LoVo (cell line): ENCODE measurements around the gene ASB2.
A peak's percentile ranks its signal among the peaks of the same experiment; 100 is the strongest.

ENCODE experiments used
- DNase-seq: peaks from one replicate; pipeline ENCODE4 v3.0.0-alpha.2; 2016; ENCODE audit warnings: low spot score

Gene ASB2

DNA sequence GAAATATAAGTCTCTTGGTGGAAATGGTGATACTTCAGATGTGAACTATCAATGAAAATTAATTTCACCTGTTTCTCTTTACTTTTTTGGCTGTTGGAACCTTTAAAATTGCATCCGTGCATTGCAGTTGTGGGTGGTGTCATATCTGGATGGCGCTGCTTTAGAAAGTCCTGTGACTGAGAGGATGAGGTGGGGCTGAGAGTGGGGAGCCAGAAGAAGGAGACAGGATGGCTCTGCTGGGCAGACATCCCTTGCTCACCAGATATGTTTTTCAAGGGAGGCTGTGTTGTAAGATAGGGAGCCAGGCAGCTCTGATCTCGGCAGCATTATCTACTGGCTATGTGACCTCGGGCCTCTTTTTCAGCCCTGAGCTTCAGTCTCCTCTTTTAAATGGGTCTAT is 12.7 kb downstream of the ASB2 start:
- DNase-seq = no peak

DNA sequence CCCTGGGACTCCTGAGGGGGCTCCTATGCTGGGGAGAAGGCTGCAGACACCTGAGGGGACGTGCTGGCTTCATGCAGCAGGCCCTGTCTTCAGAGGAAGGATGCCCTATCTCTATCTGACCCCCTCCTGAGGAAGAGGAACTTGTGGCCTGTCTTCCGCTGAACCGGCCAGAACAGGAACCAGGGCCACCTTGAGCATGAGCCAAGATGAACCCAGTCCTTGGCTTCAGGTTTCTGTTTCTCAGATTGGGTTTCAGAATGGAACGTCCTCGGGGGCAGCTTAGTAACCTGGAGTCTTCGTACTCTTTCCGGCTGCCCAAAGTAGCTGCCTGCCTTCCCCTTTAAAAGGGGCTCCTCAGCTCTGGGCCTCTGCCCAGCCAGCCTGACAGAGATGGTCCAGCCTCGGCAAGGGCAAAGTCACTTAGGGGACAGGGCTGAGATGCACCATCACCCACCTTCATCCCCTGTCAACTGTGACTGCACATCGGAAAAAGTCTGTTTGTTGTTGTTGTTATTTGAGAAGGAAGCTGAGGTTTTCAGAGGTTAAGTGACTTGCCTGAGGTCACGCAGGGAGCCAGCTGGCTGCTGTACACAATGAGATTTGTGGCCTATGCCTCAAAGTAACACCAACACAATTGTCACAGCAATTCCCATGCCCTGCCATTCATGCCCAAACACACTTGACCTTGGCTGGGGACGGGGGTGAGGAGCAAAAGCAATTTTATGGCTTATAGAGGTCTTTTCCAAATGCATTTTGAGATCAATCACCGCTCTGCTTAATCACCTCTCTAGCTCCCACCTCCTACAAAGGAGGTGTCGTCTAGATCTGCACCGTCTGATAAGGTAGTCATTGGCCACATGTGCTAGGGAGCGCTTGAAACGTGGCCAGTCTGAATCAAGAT is 13.4 kb downstream of the ASB2 start:
- no peak for DNase-seq

DNA sequence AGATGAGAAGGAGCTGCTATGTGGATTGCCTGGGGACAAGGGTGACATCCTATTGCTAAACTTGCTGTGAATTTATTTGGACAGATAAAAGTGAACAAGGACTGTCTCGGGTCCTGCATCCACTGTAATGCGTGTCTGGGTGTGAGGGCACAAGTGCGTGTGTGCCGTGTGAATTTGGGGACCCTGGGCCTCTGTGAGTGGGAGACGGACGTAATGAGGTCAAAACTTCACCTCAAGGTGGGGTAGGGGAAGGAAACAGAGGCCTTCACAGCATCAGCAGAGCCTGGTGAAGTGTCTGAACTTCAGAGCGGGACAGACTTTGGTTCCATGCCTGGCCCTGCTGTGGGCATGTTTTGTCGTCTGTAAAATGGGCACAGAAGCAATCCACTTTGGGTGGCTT is 14.8 kb downstream of the ASB2 start:
- no peak for DNase-seq

DNA sequence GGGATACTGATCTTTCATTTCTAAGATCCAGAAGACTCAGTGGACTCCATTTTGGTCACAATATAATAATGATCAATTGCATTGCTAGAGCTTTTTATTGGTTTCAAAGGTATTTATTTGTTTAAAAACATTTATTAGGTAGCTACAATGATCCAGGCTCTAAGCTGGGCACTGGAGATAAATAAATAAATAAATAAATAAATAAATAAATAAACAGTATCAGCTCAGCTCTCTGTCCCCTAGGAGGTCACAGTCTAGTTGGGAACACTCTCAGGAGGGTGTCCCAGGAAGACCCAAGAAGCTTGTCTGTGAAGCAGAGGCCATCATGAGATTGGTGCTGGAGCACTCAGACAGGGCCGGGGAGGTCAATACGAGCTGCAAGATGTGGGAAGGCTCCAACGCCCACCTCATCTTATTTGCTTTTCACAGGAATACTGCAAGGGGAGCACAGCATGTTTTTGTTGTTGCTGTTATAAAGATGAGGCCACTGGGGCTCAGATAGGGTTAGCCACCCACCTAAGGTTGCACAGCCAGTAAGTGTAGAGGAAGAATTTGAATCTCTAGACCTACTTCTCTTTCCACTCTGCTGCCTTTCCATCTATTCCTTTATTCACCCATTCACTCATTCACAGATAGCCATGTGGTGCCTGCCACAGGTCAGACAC is 15.5 kb downstream of the ASB2 start:
- no peak for DNase-seq

DNA sequence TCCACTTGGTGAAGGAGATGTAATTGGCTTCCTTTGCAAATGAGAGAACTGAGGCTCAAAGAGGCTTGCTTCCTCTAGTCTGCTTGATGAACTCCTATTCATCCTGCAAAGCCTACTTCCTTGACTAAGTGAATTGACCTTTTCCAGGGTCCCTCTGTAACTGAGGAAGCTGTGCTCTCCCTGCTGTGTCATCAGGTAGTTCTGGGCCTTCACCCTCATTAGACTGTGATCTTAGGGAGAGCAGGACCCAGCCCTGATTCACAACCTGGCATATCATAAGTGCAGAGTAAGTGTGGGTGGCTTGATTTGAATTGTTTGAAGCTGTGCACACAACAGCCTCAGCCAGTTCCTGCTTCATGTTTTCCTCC is 16.3 kb downstream of the ASB2 start:
- no peak for DNase-seq

DNA sequence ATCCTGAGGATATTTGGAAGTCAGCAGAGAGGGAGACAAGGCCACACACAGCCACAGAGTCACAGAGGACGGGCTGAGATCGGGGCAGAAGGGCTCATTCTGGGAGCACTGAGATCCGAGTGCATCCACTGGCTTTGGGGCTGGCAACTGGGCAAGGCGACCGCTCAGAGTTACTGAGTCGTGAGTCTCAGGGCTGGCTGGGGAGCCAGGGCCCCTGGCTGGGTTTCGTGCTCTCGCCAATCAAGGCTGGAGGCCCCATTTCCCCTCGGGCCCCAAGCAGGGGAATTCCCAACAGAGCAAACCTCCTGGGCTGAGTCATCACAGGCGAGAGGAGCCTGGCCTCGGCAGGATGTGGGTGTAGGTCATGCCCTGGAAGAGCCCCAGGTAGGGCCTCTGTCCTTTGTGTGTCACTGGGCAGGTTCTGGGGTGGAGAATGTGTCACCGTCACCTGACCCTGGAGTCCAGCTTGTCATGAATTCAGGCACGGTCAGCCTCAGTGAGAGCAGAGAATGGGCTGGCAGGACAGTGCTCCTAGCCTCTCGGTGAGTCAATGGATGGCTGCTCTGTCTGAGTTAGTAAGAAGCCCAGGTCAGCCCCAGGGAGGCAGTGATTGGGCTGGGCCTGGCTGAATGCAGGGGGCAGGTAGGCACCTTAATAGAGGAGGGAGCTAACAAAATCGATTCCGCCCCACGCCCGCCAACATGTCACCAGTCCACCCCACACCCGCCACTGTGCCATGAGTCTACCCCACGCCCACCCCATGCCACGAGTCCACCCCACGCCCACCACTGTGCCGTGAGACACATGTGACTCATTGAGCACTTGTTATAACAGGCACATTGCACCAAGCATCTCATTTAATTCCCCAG is 16.9 kb downstream of the ASB2 start:
- peak; percentile 74 for DNase-seq

DNA sequence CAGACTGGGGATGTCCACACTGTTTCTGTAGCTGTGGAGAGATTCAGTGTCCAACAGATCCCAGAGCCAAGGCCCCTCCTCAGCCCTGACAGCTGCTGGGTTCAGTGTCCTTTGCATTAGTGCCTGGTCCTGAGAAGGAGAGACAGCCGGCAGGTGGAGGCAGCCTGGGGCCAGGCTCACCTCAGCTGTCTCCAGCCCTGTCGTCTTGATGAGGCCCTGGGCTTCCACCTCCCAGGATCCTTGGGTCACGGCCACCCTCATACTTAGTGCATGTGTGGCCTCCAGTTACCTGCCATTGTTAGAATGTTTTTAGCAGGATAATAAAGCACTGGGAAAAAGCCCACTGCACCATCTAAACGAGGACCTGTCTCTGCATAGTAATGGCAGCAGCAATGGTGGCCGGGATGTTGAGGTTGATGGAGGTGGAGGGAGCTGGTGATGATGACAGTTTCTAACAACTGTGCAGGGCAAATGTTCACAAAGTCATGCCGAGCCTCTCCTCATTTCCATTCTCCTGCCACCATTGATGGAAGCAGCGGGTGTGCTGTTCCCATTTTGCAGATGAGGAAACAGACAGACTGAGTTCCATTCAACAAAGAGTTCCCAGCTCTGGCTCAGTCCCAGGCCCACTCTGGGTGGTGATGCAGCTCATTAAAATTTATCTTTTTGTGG is 17.7 kb downstream of the ASB2 start:
- DNase-seq = no peak

- no peak for DNase-seq
Observed at GRCh38 chr14:93957751-93958566, 18.4 kb downstream of the ASB2 start.

DNA sequence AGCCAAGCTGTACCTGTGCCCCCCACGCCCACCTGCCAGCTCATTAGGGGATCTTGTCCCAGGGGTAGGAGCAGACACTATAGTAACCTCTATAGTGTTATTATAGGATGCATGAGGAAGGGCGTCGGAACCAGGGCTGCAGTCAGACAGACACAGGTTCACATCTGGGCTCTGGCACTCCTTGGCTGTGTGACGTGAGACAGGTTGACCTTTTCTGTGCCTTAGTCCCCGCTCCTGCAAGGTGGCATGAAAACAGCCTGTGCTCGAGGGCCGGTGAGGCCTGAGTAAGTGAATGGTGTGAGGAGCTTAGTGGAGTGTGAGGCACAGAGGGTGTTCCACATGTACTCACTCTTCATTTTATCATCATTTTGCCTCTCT is 19.0 kb downstream of the ASB2 start:
- no peak for DNase-seq

DNA sequence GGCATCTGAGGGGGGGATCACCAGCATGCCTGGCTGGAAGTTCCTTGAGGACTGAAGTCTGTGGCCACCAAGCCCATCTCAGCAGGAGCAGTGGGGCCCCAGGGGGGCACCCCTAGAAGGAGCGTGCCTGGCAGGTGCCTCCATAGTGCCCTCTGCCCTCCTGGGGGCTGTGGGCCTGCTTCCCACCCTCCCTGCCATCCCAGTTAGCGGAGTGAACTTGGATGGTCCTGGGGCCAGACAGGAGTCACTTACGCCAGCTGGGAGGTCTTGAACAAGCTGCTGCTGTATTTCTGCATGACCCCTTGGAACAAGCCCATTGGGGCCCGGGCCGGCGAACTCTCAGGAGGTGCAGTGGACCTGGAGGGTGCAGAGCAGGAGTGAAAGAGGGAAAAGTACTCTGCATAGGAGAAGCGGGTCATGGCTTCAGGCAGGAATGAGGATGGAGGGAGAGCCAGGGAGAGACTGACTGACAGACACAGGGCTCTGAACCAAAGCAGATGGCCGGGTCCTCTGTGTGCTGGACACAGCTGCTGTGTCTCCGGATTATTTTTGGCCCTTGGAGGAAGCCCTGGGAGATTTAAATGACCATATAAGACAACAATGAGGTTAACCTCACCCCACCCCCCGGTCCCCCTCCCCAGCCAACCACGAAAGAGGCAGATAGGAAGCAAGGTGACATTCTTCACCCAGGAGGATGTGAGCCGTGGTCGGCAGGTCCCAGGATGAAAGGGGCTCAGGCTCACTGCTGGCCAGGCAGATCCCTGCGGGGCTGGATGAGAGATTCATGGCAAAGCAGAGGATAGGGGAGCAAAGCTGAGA is 19.6 kb downstream of the ASB2 start:
- DNase-seq = no peak

DNA sequence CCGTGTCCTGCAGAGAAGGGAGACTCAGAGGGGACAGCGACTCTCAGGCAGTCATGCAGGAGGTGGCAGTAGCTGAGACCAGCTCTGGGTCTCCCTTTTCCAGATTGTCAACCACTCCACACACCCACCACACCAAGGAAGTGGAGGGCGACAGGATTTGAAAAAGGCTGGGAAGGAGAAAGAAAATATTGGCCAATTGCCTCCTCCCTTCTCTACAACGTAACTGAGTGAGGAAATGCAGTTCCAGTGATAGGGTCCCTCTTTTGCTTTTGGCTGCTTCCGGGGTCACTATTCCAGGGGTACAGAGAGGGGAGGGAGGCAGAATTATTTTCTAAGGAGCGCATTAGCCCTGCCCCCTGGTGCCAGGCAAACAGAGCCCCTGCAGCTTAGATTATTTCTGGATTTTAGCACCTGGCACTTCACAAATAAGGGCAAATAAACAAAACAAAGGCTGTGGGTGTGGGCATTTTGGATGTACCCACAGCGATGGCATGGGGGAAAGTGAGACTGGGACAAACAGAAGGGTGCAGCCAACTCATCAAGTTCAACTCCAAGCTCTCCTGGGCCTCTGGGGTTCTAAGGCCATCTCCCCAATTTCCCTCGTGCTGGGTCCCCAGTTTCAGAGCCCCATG is 20.4 kb downstream of the ASB2 start:
- no peak for DNase-seq

DNA sequence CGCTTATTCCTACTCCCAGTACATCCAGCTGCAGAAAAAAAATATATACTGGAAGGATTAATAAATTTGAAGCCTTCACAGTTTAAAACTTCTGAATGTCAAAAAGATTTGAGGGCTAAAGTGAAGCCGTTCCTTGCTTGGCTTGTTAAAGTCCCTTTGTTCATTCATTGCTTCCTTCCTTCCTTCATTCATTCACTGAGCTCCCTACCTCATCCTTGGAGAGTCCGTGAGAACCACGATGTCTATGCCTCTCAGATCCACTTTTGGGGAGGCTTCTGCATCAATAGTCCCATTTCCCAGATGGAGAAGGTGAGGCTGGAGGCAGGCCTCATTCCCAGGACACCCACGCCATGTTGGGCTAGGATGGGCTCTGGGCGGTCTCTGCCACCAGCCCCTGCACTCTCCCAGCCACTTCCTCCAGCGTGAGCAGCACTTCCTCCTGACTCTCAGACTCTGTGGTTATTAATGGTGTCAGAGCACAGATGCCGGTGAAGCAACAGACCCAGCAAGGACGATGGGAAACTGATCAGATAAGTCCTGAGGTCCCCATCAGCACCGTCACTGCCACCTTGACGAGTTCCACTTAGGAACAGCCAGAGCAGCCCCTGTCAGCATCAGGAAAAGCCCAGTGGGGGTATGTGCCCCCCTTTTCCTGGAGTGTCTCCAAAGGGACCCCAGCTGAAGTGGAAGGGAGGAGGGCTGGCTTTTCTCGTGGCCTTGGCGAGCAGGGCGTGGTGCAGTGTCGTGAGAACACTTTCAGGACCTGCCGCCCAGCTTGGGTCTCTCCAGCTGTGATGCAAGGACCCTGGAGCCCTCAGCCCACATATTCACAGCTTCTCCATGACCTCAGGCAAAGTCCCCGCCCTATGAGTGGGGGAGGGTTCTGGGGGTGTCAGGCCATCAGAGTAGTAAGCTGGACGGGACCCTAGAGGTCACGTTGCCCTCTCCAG is 21.2 kb downstream of the ASB2 start:
- DNase-seq = no peak

DNA sequence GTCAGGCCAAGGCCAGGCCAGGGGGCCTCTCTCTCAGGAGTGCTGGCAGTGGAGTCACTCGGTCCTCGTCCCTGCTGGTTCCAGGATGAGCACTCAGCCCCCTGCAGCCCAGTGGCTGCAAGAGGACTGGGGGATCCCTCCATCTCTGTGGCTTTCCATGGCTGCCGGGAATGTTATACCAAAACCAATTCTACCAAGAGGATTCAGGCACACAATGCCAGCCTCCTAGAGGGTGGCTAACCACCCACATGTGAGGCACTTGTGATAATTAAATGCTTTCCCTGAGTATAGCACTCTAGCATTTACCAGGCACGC is 21.9 kb downstream of the ASB2 start:
- no peak for DNase-seq

DNA sequence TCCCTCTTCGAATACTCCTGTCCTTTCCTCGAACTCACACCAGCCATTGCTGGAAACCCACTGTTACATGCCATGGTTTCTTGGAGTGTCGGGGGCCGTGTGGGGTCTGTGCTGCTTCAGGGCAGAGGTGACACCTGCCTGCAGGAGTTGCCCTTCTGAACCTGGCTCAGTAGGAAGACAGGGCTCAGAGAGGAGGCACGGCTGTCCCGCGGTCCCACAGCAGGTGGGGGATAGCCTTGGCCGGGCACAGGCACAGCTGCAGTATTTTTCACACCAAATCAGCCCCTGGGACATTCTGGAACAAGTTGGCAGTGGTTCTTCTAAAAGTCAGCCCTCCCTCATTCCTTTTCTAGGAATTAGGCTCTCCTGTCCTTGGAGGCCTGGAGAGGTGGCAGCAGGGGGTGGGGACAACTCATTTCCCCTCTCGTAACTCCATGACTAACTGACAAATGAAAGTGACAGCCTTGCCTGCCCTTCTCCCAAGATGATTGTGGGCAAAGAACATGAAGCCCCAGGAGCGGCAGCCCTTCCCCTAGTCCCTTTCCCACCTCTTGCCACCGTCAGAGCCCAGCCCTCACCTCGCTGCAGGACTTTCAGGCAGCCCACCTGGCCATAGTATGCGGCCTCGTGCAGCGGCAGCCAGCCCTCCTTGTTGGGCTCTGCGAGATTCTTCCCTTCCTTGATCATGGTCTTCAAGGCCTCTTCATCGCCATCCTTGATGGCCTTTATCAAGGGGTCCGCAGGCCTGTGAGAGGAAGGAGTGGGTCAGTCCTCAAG is 22.4 kb downstream of the ASB2 start:
- DNase-seq = no peak

GRCh38 chr14:93953263-93953662 is 23.1 kb downstream of the ASB2 start:
- no peak for DNase-seq

DNA sequence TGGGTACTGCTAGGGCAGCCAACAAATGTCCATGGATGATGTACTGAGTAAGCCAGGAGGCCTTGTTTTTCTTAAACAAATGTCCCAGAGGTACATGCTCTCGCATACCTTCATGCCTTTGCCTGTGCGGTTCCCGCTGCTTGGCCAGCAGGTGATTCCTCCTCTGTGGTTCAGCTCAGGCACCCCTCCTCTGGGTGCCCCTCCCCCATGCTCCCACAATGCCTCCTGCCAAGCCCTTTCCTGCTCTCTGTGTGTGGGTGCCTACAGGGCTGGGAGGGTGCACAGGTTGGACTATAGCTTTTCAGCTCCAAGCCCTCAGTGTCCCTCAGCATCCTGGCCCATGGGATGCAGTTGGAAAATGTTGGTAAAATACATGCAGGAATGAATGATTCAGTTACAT is 23.5 kb downstream of the ASB2 start:
- DNase-seq = no peak

DNA sequence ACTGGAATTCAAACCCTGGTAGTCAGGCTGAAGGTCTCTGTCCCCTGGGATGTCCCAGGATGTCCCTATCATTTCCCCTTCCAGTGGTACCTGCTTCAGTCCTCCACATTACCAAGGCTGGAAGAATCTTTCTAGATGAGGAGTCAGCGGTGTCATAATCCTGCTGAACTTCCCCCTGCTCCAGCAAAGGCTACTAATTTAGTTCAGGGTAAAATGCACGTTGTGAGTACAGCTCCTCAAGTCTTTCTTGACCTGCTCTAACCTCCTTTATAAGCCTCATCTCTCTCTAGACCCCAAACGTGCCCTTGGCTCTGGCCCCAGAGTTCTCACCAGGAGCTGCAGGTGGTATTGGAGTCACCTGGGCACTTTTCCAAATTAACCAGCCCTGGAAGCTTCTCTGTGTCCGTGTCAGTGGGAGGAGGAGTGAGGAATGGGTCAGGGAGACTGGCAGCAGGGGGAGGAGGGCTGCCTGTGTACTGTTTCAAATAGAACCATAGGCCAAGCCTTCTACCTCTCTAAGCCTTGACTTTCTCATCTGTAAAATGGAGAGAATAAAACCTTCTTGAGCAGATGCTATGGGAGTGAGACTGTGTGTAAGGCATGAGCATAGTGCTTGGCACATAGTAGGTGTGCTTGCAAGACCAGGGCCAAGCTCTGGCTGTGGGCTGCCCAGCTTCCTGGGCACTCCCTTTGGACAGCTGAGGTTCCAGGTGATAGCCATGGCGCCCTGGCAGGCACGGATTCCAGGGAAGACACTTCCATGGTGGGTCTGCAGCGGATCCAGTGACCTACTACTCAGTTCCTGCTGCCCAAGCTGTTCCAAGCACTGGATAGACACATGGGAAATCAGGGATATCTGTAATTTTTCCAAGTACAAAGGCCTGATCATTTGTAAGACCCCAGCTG is 24.5 kb downstream of the ASB2 start:
- peak; percentile 8 for DNase-seq
